ENCODE data around the gene SLC16A3. TPM values are rescaled to one million over a fixed set of nuclear protein-coding genes. Genes with fewer than 3 reads are reported as not detected.

Gene SLC16A3
- total RNA-seq, result 10 to 100 TPM; 11.2 to 38.5 (median 22.1) TPM

DNA sequence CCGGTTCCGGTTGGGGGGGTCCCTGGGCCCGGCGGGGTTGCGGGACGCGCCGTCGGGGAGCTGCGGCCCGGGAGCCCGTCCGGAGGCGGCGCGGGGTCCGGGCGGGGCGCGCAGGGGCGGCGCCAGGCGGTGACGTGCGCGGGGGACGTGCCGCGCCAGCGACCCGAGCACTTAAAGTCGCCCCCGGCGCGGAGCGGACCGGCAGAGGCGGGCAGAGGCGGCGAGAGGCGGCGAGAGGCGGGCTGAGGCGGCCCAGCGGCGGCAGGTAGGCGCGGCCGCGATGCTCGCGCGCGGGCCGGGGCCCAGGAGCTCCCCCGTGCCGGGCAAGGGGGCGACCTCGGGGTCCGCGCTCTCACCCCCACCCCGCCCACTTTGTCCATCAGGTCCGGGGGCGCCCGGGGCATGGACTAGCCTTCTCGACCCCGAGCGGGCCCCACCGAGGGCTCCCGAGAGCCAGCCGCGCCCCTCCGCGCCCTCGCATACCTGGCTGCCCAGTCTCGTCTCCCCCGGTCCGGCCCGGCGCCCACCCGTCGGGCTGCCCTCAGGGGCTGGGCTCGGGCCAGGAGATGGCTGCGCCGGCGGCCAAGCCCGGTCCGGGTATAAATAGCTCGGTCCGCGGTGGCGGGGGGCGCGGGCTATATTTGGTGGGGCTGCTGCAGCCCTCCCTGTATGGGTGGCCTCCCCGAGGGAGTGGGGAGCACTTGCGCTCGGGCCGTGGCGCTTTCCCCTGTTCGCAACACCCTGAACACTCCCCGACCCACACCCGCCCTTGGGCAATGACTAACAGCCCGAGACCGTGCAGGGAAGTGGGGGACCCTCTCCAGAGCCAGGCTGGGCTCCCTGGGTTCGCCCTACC, at the start of gene SLC16A3:
Gene SLC16A3, plus strand, starts transcription at position 201 of the 856 bp plus-strand sequence. CDS start 6,967 bp downstream, outside the sequence.
- peak; percentile 29 for ATAC-seq
- H3K4me1 ChIP-seq, result peaks cover 0 to 57% (median 22%) of the 10 kb centered on the region in 3 donors

DNA sequence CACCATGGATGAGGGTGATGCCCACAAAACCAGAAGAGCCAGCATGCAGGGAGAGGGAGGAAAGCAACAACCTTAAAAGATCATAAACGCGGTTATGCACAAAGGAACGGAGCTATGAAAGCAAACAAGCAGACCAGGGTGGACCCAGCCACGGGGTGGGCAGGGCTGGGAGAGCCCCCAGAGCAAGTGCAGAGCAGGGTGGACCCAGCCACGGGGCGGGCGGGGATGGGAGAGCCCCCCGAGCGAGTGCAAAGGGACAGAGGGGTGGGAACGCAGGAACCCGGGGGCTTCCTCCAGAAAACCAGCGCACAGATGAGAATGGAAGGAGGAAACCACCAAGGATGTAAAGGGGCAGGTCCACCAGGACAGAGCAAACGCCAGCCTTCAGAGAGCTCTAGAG, 49.4 kb upstream of the SLC16A3 start:
- no peak for TF ChIP-seq EP300 (IDR thresholded peaks at IDR 0.05)
- no peak for TF ChIP-seq POLR2A (IDR thresholded peaks at IDR 0.05)
- TF ChIP-seq POLR2AphosphoS5 (IDR thresholded peaks at IDR 0.05), result no peak
- TF ChIP-seq, protein P1, sequence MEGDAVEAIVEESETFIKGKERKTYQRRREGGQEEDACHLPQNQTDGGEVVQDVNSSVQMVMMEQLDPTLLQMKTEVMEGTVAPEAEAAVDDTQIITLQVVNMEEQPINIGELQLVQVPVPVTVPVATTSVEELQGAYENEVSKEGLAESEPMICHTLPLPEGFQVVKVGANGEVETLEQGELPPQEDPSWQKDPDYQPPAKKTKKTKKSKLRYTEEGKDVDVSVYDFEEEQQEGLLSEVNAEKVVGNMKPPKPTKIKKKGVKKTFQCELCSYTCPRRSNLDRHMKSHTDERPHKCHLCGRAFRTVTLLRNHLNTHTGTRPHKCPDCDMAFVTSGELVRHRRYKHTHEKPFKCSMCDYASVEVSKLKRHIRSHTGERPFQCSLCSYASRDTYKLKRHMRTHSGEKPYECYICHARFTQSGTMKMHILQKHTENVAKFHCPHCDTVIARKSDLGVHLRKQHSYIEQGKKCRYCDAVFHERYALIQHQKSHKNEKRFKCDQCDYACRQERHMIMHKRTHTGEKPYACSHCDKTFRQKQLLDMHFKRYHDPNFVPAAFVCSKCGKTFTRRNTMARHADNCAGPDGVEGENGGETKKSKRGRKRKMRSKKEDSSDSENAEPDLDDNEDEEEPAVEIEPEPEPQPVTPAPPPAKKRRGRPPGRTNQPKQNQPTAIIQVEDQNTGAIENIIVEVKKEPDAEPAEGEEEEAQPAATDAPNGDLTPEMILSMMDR (IDR thresholded peaks at IDR 0.05), result no peak
- ATAC-seq, result no peak
- Histone ChIP-seq H3K4me3 (no peak overlapping the region), H3K36me3 (peaks cover 0 to 82% of the 10 kb centered on the region in 2 donors), H3K4me1 (no peaks in the 10 kb centered on the region), H3K9me3 (no peaks in the 10 kb centered on the region), H3K27ac (no peak overlapping the region), H3K27me3 (no peaks in the 10 kb centered on the region)
- 78 to 93% methylated on average over 3 to 9 of the region's 13 CpGs for WGBS, 2 donors (ENCODE audit: low coverage in 1 of 2)

More for the DNA sequence above, at the start of gene SLC16A3:
- peak within 1 kb of the TSS; percentile 53 to 74 for H3K4me3 ChIP-seq
- no peaks in the 10 kb centered on the region for H3K27me3 ChIP-seq
- peak within 1 kb of the TSS; percentile 82 to 92 (median 90) for H3K27ac ChIP-seq
- no peaks in the 10 kb centered on the region for H3K36me3 ChIP-seq
- H3K9me3 ChIP-seq, result no peaks in the 10 kb centered on the region
- WGBS, 2 donors (ENCODE audit: low coverage in 1 of 2), result 6% methylated on average over 7 of the region's 105 CpGs; no CpG with 5 or more reads in 1 of the 2 donors
- TF ChIP-seq EP300 (IDR thresholded peaks at IDR 0.05) (no peak), POLR2A (IDR thresholded peaks at IDR 0.05) (peak; percentile 82 to 92), POLR2AphosphoS5 (IDR thresholded peaks at IDR 0.05) (peak; percentile 60)
- TF ChIP-seq, protein P1 (IDR thresholded peaks at IDR 0.05), result no peak

DNA sequence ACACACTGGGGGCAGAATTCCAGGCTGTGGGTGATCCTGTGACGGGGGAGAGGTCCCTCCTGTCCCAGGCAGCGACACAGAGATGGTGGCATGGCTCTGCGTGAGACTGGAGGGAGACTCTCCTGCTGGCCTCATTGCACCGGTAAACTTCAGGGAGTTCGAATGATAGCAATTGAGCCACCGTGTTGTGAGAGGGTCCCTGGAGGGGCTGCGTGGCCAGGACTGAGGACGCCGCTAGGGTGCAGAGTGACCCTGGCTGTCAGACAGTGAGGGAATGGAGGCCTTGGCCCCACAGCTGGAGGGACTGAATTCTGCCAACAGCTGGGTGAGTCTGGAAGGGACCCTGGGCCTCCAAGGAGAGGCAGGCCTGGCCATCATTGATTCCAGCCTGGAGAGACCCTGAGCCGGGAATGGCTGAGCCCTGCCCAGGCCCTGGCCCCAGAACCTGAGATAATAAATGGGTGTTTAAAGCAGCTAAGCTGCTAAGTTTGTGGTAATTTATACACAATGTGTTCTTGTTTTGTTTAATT, 48.8 kb upstream of the SLC16A3 start:
- Histone ChIP-seq H3K4me1 (no peaks in the 10 kb centered on the region), H3K36me3 (peaks cover 0 to 83% of the 10 kb centered on the region in 2 donors), H3K27me3 (no peaks in the 10 kb centered on the region), H3K4me3 (no peak overlapping the region), H3K27ac (no peak overlapping the region), H3K9me3 (no peaks in the 10 kb centered on the region)
- no peak for ATAC-seq
- TF ChIP-seq POLR2AphosphoS5 (IDR thresholded peaks at IDR 0.05) (no peak), EP300 (IDR thresholded peaks at IDR 0.05) (no peak), POLR2A (IDR thresholded peaks at IDR 0.05) (no peak)
- TF ChIP-seq, protein P1 (IDR thresholded peaks at IDR 0.05), result no peak
- 83 to 100% methylated on average over 1 to 8 of the region's 10 CpGs for WGBS, 2 donors (ENCODE audit: low coverage in 1 of 2)

DNA sequence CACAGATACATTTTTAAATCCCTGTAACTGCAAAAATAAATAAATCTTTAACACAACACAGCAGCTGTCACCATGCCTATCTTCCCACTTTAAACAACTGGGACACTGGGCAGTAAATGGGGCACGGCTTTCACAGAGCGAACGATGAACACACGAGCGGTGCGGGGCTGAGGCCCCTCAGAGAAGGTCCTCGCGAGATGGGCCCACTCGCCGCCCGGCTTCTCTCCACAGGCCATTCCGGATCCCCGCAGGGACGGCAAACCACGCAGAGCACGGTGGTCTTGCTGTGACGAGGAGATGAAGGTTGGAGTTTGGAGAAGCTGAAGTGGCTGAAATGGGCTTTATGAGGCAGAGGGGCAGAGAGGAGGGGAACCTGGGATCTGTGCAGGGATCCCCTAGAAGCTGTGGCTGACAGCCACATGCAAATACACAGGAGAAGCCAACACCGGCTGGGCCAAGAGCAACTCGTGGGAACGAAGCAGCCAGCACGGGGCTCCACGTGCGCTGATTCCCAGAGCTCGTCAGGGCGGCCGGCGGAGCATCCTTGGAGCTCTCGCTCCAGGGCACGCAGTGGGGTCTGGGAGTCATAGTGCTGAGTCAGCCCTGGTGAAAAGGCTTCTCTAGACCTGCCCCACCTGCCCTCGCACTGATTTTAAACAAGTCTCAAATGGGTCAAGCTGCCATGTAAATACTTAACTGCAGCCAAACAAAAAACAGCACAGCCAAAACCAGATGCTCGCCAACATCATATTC, 47.9 kb upstream of the SLC16A3 start:
- no peak for ATAC-seq
- Histone ChIP-seq H3K36me3 (peaks cover 0 to 85% of the 10 kb centered on the region in 2 donors), H3K27ac (no peak overlapping the region), H3K9me3 (no peaks in the 10 kb centered on the region), H3K27me3 (no peaks in the 10 kb centered on the region), H3K4me1 (no peaks in the 10 kb centered on the region), H3K4me3 (no peak overlapping the region)
- WGBS, 2 donors (ENCODE audit: low coverage in 1 of 2), result 86 to 92% methylated on average over 17 to 24 of the region's 31 CpGs
- TF ChIP-seq POLR2AphosphoS5 (IDR thresholded peaks at IDR 0.05) (no peak), POLR2A (IDR thresholded peaks at IDR 0.05) (no peak), EP300 (IDR thresholded peaks at IDR 0.05) (no peak)
- TF ChIP-seq, protein P1 (IDR thresholded peaks at IDR 0.05), result no peak

All from gastroesophageal sphincter (tissue), 4 donors.